ENCODE data around the gene IFNL2.
A peak's percentile ranks its signal among the peaks of the same experiment; 100 is the strongest.
"Not testable (repeated sequence)": the region's sequence is repeated elsewhere in the genome, so short reads cannot be mapped to it uniquely, and the experiment has no call there.

IFNL2 gene

DNA sequence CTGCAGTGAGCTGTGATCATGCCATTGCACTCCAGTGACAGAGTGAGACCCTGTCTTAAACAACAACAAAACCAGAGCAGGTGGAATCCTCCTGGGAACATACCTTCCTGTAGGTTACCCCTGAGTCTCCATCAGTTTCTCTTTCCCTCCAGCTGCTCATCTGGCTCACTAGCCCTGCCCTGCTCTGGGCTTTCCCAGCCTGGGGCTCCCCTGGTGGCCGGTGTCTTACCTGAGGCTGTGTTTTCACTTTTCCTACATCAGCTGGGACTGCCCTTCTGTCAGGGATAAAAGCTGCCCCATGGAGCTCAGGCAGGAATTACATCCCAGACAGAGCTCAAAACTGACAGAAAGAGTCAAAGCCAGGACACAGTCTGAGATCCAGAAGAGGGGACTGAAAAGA lies at the start of gene IFNL2:
Gene IFNL2, plus strand, starts transcription at position 312 of the 400 bp plus-strand sequence. CDS start 173 bp downstream, outside the sequence.
- not testable (repeated sequence) for DNase-seq

GRCh38 chr19:39219108-39219507 lies 49.1 kb upstream of the IFNL2 start:
- not testable (repeated sequence) for DNase-seq

DNA sequence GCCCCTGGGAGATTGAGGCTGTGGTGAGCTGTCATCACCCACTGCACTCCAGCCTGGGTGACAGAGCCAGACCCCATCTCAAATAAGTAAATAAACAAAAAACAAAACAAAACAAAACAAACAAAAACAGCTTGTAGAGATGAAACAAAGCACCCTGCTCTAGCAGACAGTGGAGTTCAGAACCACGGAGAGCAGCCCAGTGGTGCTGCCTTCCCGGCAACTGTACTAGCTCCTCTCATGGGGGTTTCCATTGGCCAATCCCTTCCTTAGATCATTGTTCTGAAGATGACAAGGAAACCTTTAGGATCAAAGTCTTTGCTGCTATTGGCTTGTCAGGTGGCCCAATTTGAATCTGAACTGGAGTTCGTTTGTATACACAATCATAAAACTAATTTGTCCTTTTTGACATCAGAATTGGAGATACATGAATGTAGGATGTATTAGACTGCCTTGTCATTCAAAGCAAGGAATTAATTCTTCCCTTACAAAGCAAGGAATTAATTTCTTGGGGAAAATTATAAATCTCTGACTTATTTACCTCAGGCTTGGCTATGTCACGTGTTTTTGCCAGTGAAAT lies 44.4 kb upstream of the IFNL2 start:
- peak; percentile 40 for DNase-seq

- DNase-seq = no peak
These were observed 43.3 kb upstream of the IFNL2 start for GRCh38 chr19:39224910-39225309.

DNA sequence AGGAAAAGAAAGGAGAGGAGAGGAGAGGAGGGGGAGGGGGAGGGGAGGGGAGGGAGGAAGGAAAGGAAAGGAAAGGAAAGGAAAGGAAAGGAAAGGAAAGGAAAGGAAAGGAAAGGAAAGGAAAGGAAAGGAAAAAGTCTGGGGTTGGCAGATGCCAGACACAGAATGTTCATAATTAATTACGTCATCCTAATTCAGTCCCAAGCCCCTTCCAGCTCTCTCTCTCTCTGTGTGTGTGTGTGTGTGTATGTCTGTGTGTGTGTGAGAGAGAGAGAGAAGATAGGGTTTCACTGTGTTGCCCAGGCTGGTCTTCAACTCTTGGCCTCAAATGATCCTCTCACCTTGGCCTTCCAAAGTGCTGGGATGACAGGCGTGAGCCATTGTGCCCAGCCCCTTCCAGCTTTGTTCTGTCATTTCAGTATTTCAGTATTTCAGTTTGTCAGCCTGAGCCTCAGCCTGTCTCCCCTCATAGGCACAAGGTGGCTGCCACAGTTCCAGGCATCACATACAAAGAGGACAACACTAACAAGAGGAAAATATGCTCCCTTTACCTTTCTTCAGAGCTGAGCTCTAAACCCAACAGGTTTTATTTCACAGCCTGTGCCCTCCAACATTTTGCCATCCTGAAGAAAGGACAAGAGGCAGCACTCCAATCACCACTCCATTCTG lies 38.0 kb upstream of the IFNL2 start:
- no peak for DNase-seq

DNA sequence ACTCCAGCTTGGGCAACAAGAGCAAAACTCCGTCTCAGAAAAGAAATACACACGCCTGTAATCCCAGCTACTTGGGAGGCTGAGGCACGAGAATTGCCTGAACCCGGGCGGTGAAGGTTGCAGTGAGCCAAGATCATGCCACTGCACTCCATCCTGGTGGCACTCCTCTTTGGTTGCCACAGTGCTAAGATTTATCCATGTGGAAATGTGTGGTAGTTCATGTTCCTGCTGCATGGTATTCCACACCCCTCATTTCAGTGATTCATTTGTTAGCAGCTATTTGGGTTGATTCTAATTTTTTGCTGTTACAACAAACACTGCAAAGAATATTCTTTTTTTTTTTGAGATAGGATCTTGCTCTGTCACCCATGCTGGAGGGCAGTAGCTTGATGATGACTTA lies 35.5 kb upstream of the IFNL2 start:
- no peak for DNase-seq

DNA sequence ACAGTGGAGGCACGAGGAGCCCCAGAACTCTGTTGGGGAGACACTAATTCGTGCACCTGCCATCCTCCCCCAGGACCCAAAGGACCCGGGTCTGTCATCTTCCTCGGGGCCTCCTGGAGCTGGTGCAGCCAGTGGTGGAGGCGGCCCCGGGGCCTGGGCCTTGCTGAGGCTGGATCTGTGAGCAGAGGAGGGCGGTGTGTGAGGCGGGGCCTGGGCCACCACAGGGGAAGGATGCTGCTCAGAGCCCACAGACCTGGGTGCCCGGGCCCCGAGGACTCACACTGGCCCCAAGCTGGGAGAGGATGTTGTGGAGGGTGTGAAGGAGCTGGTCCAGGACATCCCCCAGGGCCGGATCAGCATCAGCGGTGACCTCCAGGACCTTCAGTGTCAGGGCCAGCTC lies 31.7 kb upstream of the IFNL2 start:
- no peak for DNase-seq

GRCh38 chr19:39237200-39238184 lies 30.7 kb upstream of the IFNL2 start:
- DNase-seq = no peak

GRCh38 chr19:39238209-39238608 lies 30.0 kb upstream of the IFNL2 start:
- no peak for DNase-seq

DNA sequence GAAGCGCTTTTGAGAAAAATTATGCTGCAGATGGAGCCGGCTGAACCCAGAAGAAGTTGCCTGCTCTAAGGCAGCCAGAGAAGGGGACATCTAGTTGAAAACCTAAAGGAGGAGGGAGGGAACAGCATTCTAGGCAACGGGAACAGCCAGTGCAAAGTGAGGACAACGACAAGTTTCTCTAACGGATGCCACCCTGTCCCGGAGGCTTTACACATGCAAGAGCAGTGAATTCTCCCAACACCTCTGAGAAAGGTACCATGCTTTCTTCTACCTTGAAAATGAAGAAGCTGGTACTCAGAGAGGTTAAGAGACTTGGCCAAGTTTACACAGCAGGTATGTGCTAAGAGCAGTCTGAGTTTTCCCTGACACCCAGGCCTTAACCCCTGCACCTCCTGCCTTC lies 29.3 kb upstream of the IFNL2 start:
- no peak for DNase-seq

DNA sequence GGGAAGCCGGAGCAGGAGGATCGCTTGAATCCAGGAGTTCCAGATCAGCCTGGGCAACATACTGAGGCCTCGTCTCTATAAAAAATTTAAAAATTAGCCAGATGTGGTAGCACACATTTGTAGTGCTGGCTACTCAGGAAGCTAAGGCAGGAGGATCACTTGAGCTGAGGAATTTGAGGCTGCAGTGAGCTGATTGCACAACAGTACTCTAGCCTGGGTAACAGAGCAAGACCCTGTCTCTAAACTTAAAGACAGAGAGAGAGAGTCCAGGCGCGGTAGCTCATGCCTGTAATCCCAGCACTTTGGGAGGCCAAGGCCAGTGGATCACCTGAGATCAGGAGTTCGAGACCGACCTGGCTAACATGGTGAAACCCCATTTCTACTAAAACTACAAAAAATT lies 27.8 kb upstream of the IFNL2 start:
- DNase-seq = no peak

DNA sequence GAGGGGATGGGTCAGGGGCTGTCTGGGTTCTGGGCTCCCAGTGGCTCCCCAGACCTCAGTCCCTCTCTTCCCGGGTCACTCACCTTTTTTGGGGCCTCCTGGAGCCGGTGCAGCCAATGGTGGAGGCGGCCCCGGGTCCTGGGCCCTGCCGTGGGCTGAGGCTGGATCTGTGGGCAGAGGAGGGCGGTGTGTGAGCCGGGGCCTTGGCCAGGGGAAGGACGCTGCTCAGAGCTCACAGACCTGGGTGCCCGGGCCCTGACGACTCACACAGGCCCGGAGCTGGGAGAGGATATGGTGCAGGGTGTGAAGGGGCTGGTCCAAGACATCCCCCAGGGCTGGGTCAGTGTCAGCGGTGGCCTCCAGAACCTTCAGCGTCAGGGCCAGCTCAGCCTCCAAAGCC lies 24.5 kb upstream of the IFNL2 start:
- DNase-seq = not testable (repeated sequence)

- not testable (repeated sequence) for DNase-seq
These were observed 23.6 kb upstream of the IFNL2 start, which contains the start of gene IFNL3 for GRCh38 chr19:39244410-39245100. IFNL3 (minus strand) TSS chr19:39245006; CDS start chr19:39244967, 39 bp downstream.

DNA sequence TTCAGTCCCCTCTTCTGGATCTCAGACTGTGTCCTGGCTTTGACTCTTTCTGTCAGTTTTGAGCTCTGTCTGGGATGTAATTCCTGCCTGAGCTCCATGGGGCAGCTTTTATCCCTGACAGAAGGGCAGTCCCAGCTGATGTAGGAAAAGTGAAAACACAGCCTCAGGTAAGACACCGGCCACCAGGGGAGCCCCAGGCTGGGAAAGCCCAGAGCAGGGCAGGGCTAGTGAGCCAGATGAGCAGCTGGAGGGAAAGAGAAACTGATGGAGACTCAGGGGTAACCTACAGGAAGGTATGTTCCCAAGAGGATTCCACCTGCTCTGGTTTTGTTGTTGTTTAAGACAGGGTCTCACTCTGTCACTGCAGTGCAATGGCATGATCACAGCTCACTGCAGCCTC lies 23.0 kb upstream of the IFNL2 start:
- not testable (repeated sequence) for DNase-seq

DNA sequence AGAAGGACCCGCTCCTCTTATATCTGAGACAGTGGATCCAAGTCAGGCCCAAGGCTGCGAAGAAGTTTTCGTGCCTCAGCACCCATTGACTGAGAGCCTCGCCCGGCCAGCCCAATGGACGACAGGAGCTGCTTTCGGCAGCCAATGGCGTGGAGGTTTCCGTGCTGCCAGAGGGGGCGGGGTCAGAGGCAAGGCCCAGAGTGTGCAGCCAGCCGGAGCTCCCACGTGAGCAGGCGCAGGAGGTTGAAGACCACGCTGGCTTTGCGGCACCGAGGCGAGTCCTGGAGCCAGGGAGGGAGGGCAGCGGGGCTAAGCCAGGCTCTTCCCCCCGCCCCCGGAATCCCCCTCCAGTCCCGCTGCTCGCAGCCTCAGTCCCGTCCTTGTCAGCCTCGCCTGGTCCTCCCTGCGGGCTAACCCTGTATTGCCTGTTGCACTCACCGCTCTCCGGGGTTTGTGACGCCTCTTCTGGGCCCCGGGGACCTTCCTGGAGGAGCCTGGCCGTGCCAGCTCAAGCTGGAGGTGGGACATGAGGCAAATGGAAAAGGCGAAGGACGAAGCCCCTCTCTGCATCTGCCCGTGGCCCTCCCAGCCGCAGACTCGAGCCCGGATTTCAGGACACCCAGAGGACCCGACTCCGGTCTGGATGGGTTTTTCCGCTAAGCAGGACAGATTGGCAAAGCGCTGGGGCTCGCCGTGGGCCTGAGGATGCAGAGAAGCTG lies 21.1 kb upstream of the IFNL2 start:
- DNase-seq = peak; percentile 60

DNA sequence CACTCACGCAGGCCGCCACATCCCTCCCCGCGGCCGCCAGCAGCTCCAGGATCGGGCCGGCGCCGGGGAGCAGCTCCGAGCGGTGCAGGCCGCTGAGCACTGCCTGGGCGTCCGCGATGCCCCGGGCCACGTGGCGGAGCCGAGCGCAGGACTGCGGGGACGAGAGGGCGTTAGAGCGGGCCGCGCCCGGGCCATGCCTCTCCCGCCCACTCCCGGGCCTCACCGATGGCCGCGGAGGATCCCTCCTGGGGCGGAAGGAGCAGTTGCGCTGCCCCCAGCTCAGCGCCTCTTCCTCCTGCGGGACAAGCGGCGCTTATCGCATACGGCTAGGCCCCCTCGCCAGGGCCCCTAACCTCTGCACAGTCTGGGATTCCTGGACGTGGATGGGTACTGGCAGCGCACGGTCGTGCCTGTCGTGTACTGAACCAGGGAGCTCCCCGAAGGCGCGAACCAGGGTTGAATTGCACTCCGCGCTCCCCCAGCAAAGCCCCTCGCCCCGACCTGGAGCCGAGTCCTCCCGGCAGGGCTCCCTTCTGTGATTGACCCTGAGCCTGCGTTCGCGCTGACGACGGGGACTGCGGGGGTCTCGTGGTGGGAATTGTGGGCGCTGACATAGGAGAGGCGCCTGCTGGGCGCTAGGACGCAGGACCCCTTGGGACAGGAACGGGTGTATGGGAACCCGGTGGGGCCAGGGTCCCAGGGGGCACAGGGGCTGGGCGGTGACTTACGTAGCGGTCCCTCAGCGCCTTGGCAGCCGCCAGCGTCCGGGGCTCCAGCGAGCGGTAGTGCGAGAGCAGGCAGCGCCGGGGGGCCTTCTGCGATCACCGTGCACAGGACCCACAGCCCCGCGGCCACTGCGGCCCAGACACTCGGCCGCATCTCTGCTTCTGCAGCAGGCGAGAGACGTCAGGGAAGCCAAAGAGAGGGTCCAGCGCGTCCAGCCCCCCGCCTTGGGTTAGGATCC lies 20.2 kb upstream of the IFNL2 start:
- no peak for DNase-seq

DNA sequence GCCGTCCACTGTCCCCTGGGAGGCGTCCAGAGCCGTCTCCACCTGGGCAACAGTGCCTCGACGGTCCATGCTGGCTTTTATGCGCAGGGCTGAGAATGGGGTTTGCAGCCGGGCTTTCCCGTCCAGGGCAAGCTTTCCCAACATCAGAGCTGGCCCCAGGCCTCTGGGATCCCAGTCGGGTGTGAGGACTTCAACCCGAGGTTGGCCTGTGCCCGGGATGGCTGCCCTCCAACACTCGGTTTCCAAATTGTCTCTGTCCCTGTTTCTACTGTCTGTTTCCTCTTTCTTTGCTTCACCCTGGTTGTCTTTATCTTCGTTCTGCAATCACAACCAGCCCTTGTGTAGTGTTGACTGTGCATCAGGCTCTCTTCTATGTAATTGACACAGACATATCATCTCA lies 19.4 kb upstream of the IFNL2 start, which contains the start of gene IFNL4:
Gene IFNL4, minus strand, starts transcription at position 51 of the 400 bp plus-strand sequence.
- DNase-seq = no peak

GRCh38 chr19:39251081-39251480 lies 17.1 kb upstream of the IFNL2 start:
- DNase-seq = no peak

DNA sequence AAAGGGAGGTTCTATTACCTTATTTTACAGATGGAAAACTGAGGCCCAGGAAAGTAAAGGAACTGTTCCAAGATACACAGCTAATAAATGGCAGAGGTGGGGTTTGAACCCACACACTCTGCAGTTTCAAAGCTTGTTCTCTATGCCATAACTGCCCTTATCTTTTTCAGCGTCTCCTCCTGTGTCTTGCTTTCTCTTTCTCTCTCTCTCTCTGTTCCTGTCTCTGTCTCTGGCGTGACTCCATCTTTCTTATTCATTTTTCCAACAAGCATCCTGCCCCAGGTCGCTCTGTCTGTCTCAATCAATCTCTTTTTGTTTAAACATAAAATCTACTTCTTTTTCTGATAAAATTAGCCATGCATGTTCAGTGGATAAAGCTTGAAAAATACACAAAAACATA lies 16.4 kb upstream of the IFNL2 start:
- DNase-seq = no peak

DNA sequence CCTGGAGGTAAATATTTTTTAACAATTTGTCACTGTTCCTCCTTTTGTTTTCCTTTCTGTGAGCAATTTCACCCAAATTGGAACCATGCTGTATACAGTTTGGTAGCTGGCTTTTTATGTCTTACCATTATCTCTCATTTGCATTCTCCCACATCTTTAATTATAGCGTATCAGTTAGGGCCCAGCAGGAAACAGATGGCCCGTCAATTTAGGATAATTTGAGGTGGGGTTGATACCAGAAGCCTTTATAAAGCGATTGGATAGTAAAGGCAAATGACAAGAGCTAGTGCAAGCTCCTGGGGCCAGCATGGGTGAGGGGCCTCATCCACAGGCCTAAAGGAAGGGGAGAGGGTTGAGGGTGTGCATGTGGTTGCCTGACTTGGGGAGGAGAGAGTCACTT lies 15.7 kb upstream of the IFNL2 start:
- no peak for DNase-seq

Measured in right hindlimb (tissue), 1 donor.